ENCODE measurements around the gene MME.

MME gene
- 0 to 3.5 (median 1.5) reads per million in 3 donors for total RNA-seq

- DNase-seq, result no peak
- no peak within 1 kb of the TSS for H3K27ac ChIP-seq (ENCODE audit: insufficient read depth, low read length, poor library complexity, severe bottlenecking)
- H3K36me3 ChIP-seq (ENCODE audit: control insufficient read depth, insufficient read depth, low read length), result no peaks in the 10 kb centered on the region
- no peaks in the 10 kb centered on the region for H3K4me1 ChIP-seq (ENCODE audit: control insufficient read depth, insufficient read depth, low read length, poor library complexity, severe bottlenecking)
- H3K4me3 ChIP-seq (ENCODE audit: insufficient read depth, low read depth, low read length, poor library complexity, severe bottlenecking), result no peak within 1 kb of the TSS
- no peaks in the 10 kb centered on the region for H3K9me3 ChIP-seq (ENCODE audit: control insufficient read depth, low read length)
- H3K27me3 ChIP-seq (replicated peaks; ENCODE audit: control insufficient read depth, insufficient read depth, low read length, poor library complexity, severe bottlenecking), result no peaks in the 10 kb centered on the region
Observed at GRCh38 chr3:155079746-155080487, at the start of gene MME. TSS of gene MME (plus strand) at chr3:155080319. CDS start at chr3:155084168, 3,849 bp downstream.

GRCh38 chr3:155031186-155031585 is 48.9 kb upstream of the MME start:
- Histone ChIP-seq H3K4me3 (ENCODE audit: insufficient read depth, low read depth, low read length, poor library complexity, severe bottlenecking) (no peak overlapping the region), H3K27ac (ENCODE audit: insufficient read depth, low read length, poor library complexity, severe bottlenecking) (no peak overlapping the region), H3K4me1 (ENCODE audit: control insufficient read depth, insufficient read depth, low read length, poor library complexity, severe bottlenecking) (no peaks in the 10 kb centered on the region), H3K9me3 (ENCODE audit: control insufficient read depth, low read length) (no peaks in the 10 kb centered on the region), H3K27me3 (replicated peaks; ENCODE audit: control insufficient read depth, insufficient read depth, low read length, poor library complexity, severe bottlenecking) (no peaks in the 10 kb centered on the region), H3K36me3 (ENCODE audit: control insufficient read depth, insufficient read depth, low read length) (no peaks in the 10 kb centered on the region)
- DNase-seq, result no peak

GRCh38 chr3:155032918-155033317 is 47.2 kb upstream of the MME start:
- no peak overlapping the region for H3K4me3 ChIP-seq (ENCODE audit: insufficient read depth, low read depth, low read length, poor library complexity, severe bottlenecking)
- no peak overlapping the region for H3K27ac ChIP-seq (ENCODE audit: insufficient read depth, low read length, poor library complexity, severe bottlenecking)
- no peaks in the 10 kb centered on the region for H3K36me3 ChIP-seq (ENCODE audit: control insufficient read depth, insufficient read depth, low read length)
- no peaks in the 10 kb centered on the region for H3K9me3 ChIP-seq (ENCODE audit: control insufficient read depth, low read length)
- H3K4me1 ChIP-seq (ENCODE audit: control insufficient read depth, insufficient read depth, low read length, poor library complexity, severe bottlenecking), result no peaks in the 10 kb centered on the region
- no peak for DNase-seq
- no peaks in the 10 kb centered on the region for H3K27me3 ChIP-seq (replicated peaks; ENCODE audit: control insufficient read depth, insufficient read depth, low read length, poor library complexity, severe bottlenecking)

GRCh38 chr3:155034786-155035185 is 45.3 kb upstream of the MME start:
- H3K4me1 ChIP-seq (ENCODE audit: control insufficient read depth, insufficient read depth, low read length, poor library complexity, severe bottlenecking), result no peaks in the 10 kb centered on the region
- H3K27me3 ChIP-seq (replicated peaks; ENCODE audit: control insufficient read depth, insufficient read depth, low read length, poor library complexity, severe bottlenecking), result no peaks in the 10 kb centered on the region
- H3K27ac ChIP-seq (ENCODE audit: insufficient read depth, low read length, poor library complexity, severe bottlenecking), result no peak overlapping the region
- no peaks in the 10 kb centered on the region for H3K36me3 ChIP-seq (ENCODE audit: control insufficient read depth, insufficient read depth, low read length)
- no peak overlapping the region for H3K4me3 ChIP-seq (ENCODE audit: insufficient read depth, low read depth, low read length, poor library complexity, severe bottlenecking)
- no peak for DNase-seq
- no peaks in the 10 kb centered on the region for H3K9me3 ChIP-seq (ENCODE audit: control insufficient read depth, low read length)

GRCh38 chr3:155035553-155035952 is 44.6 kb upstream of the MME start:
- no peaks in the 10 kb centered on the region for H3K4me1 ChIP-seq (ENCODE audit: control insufficient read depth, insufficient read depth, low read length, poor library complexity, severe bottlenecking)
- no peak overlapping the region for H3K27ac ChIP-seq (ENCODE audit: insufficient read depth, low read length, poor library complexity, severe bottlenecking)
- H3K27me3 ChIP-seq (replicated peaks; ENCODE audit: control insufficient read depth, insufficient read depth, low read length, poor library complexity, severe bottlenecking), result no peaks in the 10 kb centered on the region
- no peak overlapping the region for H3K4me3 ChIP-seq (ENCODE audit: insufficient read depth, low read depth, low read length, poor library complexity, severe bottlenecking)
- no peak for DNase-seq
- no peaks in the 10 kb centered on the region for H3K9me3 ChIP-seq (ENCODE audit: control insufficient read depth, low read length)
- no peaks in the 10 kb centered on the region for H3K36me3 ChIP-seq (ENCODE audit: control insufficient read depth, insufficient read depth, low read length)

- H3K4me3 ChIP-seq (ENCODE audit: insufficient read depth, low read depth, low read length, poor library complexity, severe bottlenecking), result no peak overlapping the region
- no peaks in the 10 kb centered on the region for H3K27me3 ChIP-seq (replicated peaks; ENCODE audit: control insufficient read depth, insufficient read depth, low read length, poor library complexity, severe bottlenecking)
- no peak overlapping the region for H3K27ac ChIP-seq (ENCODE audit: insufficient read depth, low read length, poor library complexity, severe bottlenecking)
- no peaks in the 10 kb centered on the region for H3K9me3 ChIP-seq (ENCODE audit: control insufficient read depth, low read length)
- DNase-seq, result no peak
- no peaks in the 10 kb centered on the region for H3K4me1 ChIP-seq (ENCODE audit: control insufficient read depth, insufficient read depth, low read length, poor library complexity, severe bottlenecking)
- H3K36me3 ChIP-seq (ENCODE audit: control insufficient read depth, insufficient read depth, low read length), result no peaks in the 10 kb centered on the region
Observed at GRCh38 chr3:155037508-155038202, 42.5 kb upstream of the MME start.

GRCh38 chr3:155038203-155038554 is 41.9 kb upstream of the MME start:
- no peaks in the 10 kb centered on the region for H3K36me3 ChIP-seq (ENCODE audit: control insufficient read depth, insufficient read depth, low read length)
- H3K9me3 ChIP-seq (ENCODE audit: control insufficient read depth, low read length), result no peaks in the 10 kb centered on the region
- no peak overlapping the region for H3K27ac ChIP-seq (ENCODE audit: insufficient read depth, low read length, poor library complexity, severe bottlenecking)
- no peak for DNase-seq
- H3K4me1 ChIP-seq (ENCODE audit: control insufficient read depth, insufficient read depth, low read length, poor library complexity, severe bottlenecking), result no peaks in the 10 kb centered on the region
- H3K4me3 ChIP-seq (ENCODE audit: insufficient read depth, low read depth, low read length, poor library complexity, severe bottlenecking), result no peak overlapping the region
- no peaks in the 10 kb centered on the region for H3K27me3 ChIP-seq (replicated peaks; ENCODE audit: control insufficient read depth, insufficient read depth, low read length, poor library complexity, severe bottlenecking)

GRCh38 chr3:155046935-155047334 is 33.2 kb upstream of the MME start:
- H3K4me1 ChIP-seq (ENCODE audit: control insufficient read depth, insufficient read depth, low read length, poor library complexity, severe bottlenecking), result no peaks in the 10 kb centered on the region
- no peaks in the 10 kb centered on the region for H3K36me3 ChIP-seq (ENCODE audit: control insufficient read depth, insufficient read depth, low read length)
- no peak overlapping the region for H3K27ac ChIP-seq (ENCODE audit: insufficient read depth, low read length, poor library complexity, severe bottlenecking)
- H3K4me3 ChIP-seq (ENCODE audit: insufficient read depth, low read depth, low read length, poor library complexity, severe bottlenecking), result no peak overlapping the region
- no peaks in the 10 kb centered on the region for H3K27me3 ChIP-seq (replicated peaks; ENCODE audit: control insufficient read depth, insufficient read depth, low read length, poor library complexity, severe bottlenecking)
- H3K9me3 ChIP-seq (ENCODE audit: control insufficient read depth, low read length), result no peaks in the 10 kb centered on the region
- DNase-seq, result no peak

- Histone ChIP-seq H3K27ac (ENCODE audit: insufficient read depth, low read length, poor library complexity, severe bottlenecking) (no peak overlapping the region), H3K36me3 (ENCODE audit: control insufficient read depth, insufficient read depth, low read length) (no peaks in the 10 kb centered on the region)
- no peak for DNase-seq
Observed at GRCh38 chr3:155047672-155048071, 32.4 kb upstream of the MME start.

GRCh38 chr3:155049959-155050358 is 30.2 kb upstream of the MME start:
- no peak overlapping the region for H3K4me3 ChIP-seq (ENCODE audit: insufficient read depth, low read depth, low read length, poor library complexity, severe bottlenecking)
- H3K4me1 ChIP-seq (ENCODE audit: control insufficient read depth, insufficient read depth, low read length, poor library complexity, severe bottlenecking), result no peaks in the 10 kb centered on the region
- H3K27ac ChIP-seq (ENCODE audit: insufficient read depth, low read length, poor library complexity, severe bottlenecking), result no peak overlapping the region
- H3K27me3 ChIP-seq (replicated peaks; ENCODE audit: control insufficient read depth, insufficient read depth, low read length, poor library complexity, severe bottlenecking), result no peaks in the 10 kb centered on the region
- DNase-seq, result no peak
- no peaks in the 10 kb centered on the region for H3K36me3 ChIP-seq (ENCODE audit: control insufficient read depth, insufficient read depth, low read length)
- H3K9me3 ChIP-seq (ENCODE audit: control insufficient read depth, low read length), result no peaks in the 10 kb centered on the region

More at GRCh38 chr3:155047672-155048071, 32.4 kb upstream of the MME start:
- H3K27me3 ChIP-seq (replicated peaks; ENCODE audit: control insufficient read depth, insufficient read depth, low read length, poor library complexity, severe bottlenecking), result no peaks in the 10 kb centered on the region
- H3K9me3 ChIP-seq (ENCODE audit: control insufficient read depth, low read length), result no peaks in the 10 kb centered on the region
- no peak overlapping the region for H3K4me3 ChIP-seq (ENCODE audit: insufficient read depth, low read depth, low read length, poor library complexity, severe bottlenecking)
- no peaks in the 10 kb centered on the region for H3K4me1 ChIP-seq (ENCODE audit: control insufficient read depth, insufficient read depth, low read length, poor library complexity, severe bottlenecking)

All from effector memory CD4-positive, alpha-beta T cell (primary cell).